ENCODE results near the gene CCDC87. TPM values are rescaled to one million over a fixed set of nuclear protein-coding genes. Genes with fewer than 3 reads are reported as not detected.

CCDC87 gene
- total and polyA plus RNA-seq, 2 experiments from 2014 or later: 0.11 to 0.40 TPM

DNA sequence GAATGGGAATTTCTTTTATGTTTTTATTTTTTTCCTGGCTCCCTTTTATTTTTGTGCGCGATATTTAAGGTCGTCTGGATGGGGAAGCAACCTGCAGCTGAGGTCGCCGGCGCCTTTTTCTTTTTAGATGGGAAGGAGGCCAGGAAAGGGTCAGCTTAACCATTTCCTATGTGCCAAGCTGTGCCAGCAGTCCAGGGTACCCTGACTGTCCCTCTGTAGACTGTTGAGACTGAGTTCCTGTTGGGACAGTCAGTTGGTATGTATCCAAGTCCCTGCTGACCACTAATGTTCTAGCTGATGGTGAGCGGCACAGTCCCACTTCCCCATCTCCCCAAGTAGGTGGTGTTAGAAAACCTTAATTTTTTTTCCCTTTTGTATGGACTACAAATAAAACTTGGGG, 34.1 kb upstream of the CCDC87 start:
- TF ChIP-seq EZH2phosphoT487 (IDR thresholded peaks at IDR 0.05; ENCODE audit: insufficient read depth, low read depth) (no peak), EZH2 (IDR thresholded peaks at IDR 0.05; ENCODE audit: insufficient read depth, poor library complexity, severe bottlenecking) (no peak)
- Histone ChIP-seq H3K9ac (no peak overlapping the region), H3K4me2 (ENCODE audit: unreplicated experiment) (no peak overlapping the region), H3K27me3 (replicated peaks; ENCODE audit: insufficient read depth) (no peaks in the 10 kb centered on the region), H3K36me3 (ENCODE audit: low read depth) (peaks cover 64% of the 10 kb centered on the region), H3K4me3 (no peak overlapping the region), H3F3A (ENCODE audit: insufficient read depth) (peaks cover 2% of the 10 kb centered on the region; the same call in 1 of the 2 replicates), H3K4me1 (ENCODE audit: insufficient read depth) (no peaks in the 10 kb centered on the region), H3K9me2 (ENCODE audit: insufficient read depth) (no peaks in the 10 kb centered on the region), H3K79me2 (ENCODE audit: insufficient read depth) (peaks cover 100% of the 10 kb centered on the region), H4K20me1 (ENCODE audit: insufficient read depth) (peaks cover 37% of the 10 kb centered on the region), H3K27ac (no peak overlapping the region), H2AFZ (no peak overlapping the region), H3K9me3 (ENCODE audit: low read depth) (no peaks in the 10 kb centered on the region)
- in situ Hi-C loops (cut with MboI): no loop called here
- DNase-seq: no peak
- WGBS, 2 experiments (ENCODE audit: low coverage in 1 of 2, low lambda C conversion rate in 2 of 2, missing lambda C conversion rate in 2 of 2): 93 to 94% methylated on average over 7 of the region's 7 CpGs

DNA sequence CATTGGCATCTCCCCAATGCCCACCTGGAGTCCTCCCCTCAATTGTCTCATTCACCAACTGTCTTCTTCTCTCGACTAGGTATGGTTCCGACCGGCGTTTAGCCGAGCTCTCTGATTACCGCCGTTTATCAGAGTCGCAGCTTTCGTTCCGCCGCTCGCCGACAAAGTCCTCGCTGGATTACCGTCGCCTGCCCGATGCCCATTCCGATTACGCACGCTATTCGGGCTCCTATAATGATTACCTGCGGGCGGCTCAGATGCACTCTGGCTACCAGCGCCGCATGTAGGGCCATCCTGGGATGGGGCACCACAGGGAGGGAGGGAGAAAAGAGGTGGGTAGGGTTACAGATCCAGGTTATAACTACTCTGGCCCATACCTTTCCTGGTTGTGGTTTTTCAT, 33.5 kb upstream of the CCDC87 start:
- peaks cover 66% of the 10 kb centered on the region for H3K36me3 ChIP-seq (ENCODE audit: low read depth)
- WGBS, 2 experiments (ENCODE audit: low coverage in 1 of 2, low lambda C conversion rate in 2 of 2, missing lambda C conversion rate in 2 of 2): 95 to 97% methylated on average over 20 to 25 of the region's 25 CpGs
- H3K9me3 ChIP-seq (ENCODE audit: low read depth): no peaks in the 10 kb centered on the region
- no peak overlapping the region for H2AFZ ChIP-seq
- TF ChIP-seq EZH2phosphoT487 (IDR thresholded peaks at IDR 0.05; ENCODE audit: insufficient read depth, low read depth): no peak
- H4K20me1 ChIP-seq (ENCODE audit: insufficient read depth): peaks cover 39% of the 10 kb centered on the region
- H3K27me3 ChIP-seq (replicated peaks; ENCODE audit: insufficient read depth): no peaks in the 10 kb centered on the region
- DNase-seq: no peak
- in situ Hi-C loops (cut with MboI): no loop called here
- no peak overlapping the region for H3K4me2 ChIP-seq (ENCODE audit: unreplicated experiment)
- H3K9me2 ChIP-seq (ENCODE audit: insufficient read depth): no peaks in the 10 kb centered on the region
- H3K9ac ChIP-seq: no peak overlapping the region
- H3K4me1 ChIP-seq (ENCODE audit: insufficient read depth): no peaks in the 10 kb centered on the region
- peaks cover 100% of the 10 kb centered on the region for H3K79me2 ChIP-seq (ENCODE audit: insufficient read depth)
- H3F3A ChIP-seq (ENCODE audit: insufficient read depth): no peaks in the 10 kb centered on the region
- no peak overlapping the region for H3K4me3 ChIP-seq
- H3K27ac ChIP-seq: no peak overlapping the region

DNA sequence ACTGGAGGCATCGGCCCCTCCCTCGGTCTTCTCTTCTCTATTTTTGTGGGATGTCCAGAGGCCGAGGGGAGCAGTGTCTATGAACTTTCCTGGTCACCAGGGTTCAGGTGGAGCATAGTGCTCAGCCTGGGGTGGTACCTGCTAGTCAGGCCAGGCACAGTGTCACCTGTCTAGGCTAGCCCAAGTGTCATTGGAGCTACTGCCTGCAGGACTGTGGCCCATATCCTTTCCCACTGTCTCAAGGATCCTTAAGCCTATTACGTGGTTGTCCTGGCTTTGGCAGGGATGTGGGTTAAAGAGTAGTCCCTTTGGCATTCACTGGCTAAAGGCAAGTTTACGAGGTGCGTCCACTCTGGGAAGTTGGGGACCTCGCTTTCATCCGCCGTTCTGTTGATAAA, 32.9 kb upstream of the CCDC87 start:
- H3K9me3 ChIP-seq (ENCODE audit: low read depth): no peaks in the 10 kb centered on the region
- WGBS, 2 experiments (ENCODE audit: low coverage in 1 of 2, low lambda C conversion rate in 2 of 2, missing lambda C conversion rate in 2 of 2): 94 to 96% methylated on average over 8 to 9 of the region's 9 CpGs

DNA sequence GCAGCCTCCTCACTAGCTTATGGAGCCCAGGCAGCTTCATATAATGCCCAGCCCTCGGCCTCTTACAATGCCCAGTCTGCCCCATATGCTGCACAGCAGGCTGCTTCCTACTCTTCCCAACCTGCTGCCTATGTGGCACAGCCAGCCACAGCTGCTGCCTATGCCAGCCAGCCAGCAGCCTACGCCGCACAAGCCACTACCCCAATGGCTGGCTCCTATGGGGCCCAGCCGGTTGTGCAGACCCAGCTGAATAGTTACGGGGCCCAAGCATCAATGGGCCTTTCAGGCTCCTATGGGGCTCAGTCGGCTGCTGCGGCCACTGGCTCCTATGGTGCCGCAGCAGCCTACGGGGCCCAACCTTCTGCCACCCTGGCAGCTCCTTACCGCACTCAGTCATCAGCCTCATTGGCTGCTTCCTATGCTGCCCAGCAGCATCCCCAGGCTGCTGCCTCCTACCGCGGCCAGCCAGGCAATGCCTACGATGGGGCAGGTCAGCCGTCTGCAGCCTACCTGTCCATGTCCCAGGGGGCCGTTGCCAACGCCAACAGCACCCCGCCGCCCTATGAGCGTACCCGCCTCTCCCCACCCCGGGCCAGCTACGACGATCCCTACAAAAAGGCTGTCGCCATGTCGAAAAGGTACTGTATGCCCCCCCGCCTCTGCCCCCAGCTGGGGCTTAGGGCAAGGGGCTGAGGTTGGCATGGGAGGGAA, 32.3 kb upstream of the CCDC87 start:
- no peaks in the 10 kb centered on the region for H3K9me3 ChIP-seq (ENCODE audit: low read depth)
- in situ Hi-C loops (cut with MboI): no loop called here
- H3K79me2 ChIP-seq (ENCODE audit: insufficient read depth): peaks cover 100% of the 10 kb centered on the region
- H3K27ac ChIP-seq: no peak overlapping the region
- WGBS, 2 experiments (ENCODE audit: low coverage in 1 of 2, low lambda C conversion rate in 2 of 2, missing lambda C conversion rate in 2 of 2): 92 to 96% methylated on average over 15 to 26 of the region's 26 CpGs
- TF ChIP-seq EZH2phosphoT487 (IDR thresholded peaks at IDR 0.05; ENCODE audit: insufficient read depth, low read depth): no peak
- TF ChIP-seq EZH2 (IDR thresholded peaks at IDR 0.05; ENCODE audit: insufficient read depth, poor library complexity, severe bottlenecking): no peak
- H3K4me1 ChIP-seq (ENCODE audit: insufficient read depth): peaks cover 11% of the 10 kb centered on the region; the same call in 1 of the 2 replicates
- H3K27me3 ChIP-seq (replicated peaks; ENCODE audit: insufficient read depth): no peaks in the 10 kb centered on the region
- no peak overlapping the region for H2AFZ ChIP-seq
- H3K9me2 ChIP-seq (ENCODE audit: insufficient read depth): no peaks in the 10 kb centered on the region
- H3K36me3 ChIP-seq (ENCODE audit: low read depth): peaks cover 63% of the 10 kb centered on the region
- peaks cover 39% of the 10 kb centered on the region for H4K20me1 ChIP-seq (ENCODE audit: insufficient read depth)
- no peak overlapping the region for H3K4me3 ChIP-seq
- H3F3A ChIP-seq (ENCODE audit: insufficient read depth): no peaks in the 10 kb centered on the region
- no peak for DNase-seq
- H3K9ac ChIP-seq: no peak overlapping the region
- H3K4me2 ChIP-seq (ENCODE audit: unreplicated experiment): no peak overlapping the region

More for the DNA sequence above, 32.9 kb upstream of the CCDC87 start:
- no peaks in the 10 kb centered on the region for H3K27me3 ChIP-seq (replicated peaks; ENCODE audit: insufficient read depth)
- peaks cover 39% of the 10 kb centered on the region for H4K20me1 ChIP-seq (ENCODE audit: insufficient read depth)
- peaks cover 6% of the 10 kb centered on the region; the same call in 1 of the 2 replicates for H3K4me1 ChIP-seq (ENCODE audit: insufficient read depth)
- DNase-seq: no peak
- in situ Hi-C loops (cut with MboI): no loop called here
- H3K9ac ChIP-seq: no peak overlapping the region
- H3K36me3 ChIP-seq (ENCODE audit: low read depth): peaks cover 66% of the 10 kb centered on the region
- no peak overlapping the region for H3K27ac ChIP-seq
- no peaks in the 10 kb centered on the region for H3K9me2 ChIP-seq (ENCODE audit: insufficient read depth)
- H3F3A ChIP-seq (ENCODE audit: insufficient read depth): no peaks in the 10 kb centered on the region
- H3K79me2 ChIP-seq (ENCODE audit: insufficient read depth): peaks cover 100% of the 10 kb centered on the region
- no peak overlapping the region for H3K4me3 ChIP-seq
- TF ChIP-seq EZH2phosphoT487 (IDR thresholded peaks at IDR 0.05; ENCODE audit: insufficient read depth, low read depth) (no peak), EZH2 (IDR thresholded peaks at IDR 0.05; ENCODE audit: insufficient read depth, poor library complexity, severe bottlenecking) (no peak)
- no peak overlapping the region for H2AFZ ChIP-seq
- no peak overlapping the region for H3K4me2 ChIP-seq (ENCODE audit: unreplicated experiment)
